H1 (cell line): ENCODE data around the gene ZFAND3. TPM values are rescaled to one million over a fixed set of nuclear protein-coding genes. Genes with fewer than 3 reads are reported as not detected.

ENCODE experiments used
- CTCF ChIA-PET: fragments of 300-600 bp; sonication (Branson Sonifier 250); formaldehyde crosslinking; loops from one replicate; lab custom pipeline; 2021; ENCODE audit not compliant: partially characterized antibody; lab: Charles Lee
- POLR2A ChIA-PET: fragments of 300-600 bp; sonication (Branson Sonifier 250); formaldehyde crosslinking; loops from one replicate; lab custom pipeline; 2021; ENCODE audit warnings: inconsistent platforms; ENCODE audit not compliant: partially characterized antibody; lab: Charles Lee
- DNase-seq, 2 experiments: peaks; one replicate each; pipeline versions ENCODE4 v3.0.0 to v3.0.0-alpha.2; 2010 to 2022; ENCODE audit warnings: low spot score in 2 of 2, low read depth in 1 of 2, mixed read lengths in 1 of 2
- FAIRE-seq: peaks from 2 replicates; lab custom pipeline; 2011; peaks lifted over from hg19 to GRCh38; lab: Jason Lieb, UNC
- H2AFZ ChIP-seq: 2 replicates; pipeline ENCODE4 v1.8.1; 2012; ENCODE audit warnings: low read length, inconsistent platforms
- H2AK5ac ChIP-seq: 2 replicates; pipeline ENCODE4 v1.6.1; 2013; ENCODE audit warnings: low read depth, low read length
- H2BK120ac ChIP-seq: replicated peaks from 2 replicates; pipeline ENCODE3; 2013; ENCODE audit warnings: low read depth, low read length, inconsistent platforms
- H2BK12ac ChIP-seq: 2 replicates; pipeline ENCODE4 v1.6.1; 2013; ENCODE audit warnings: low read depth, low read length
- H2BK15ac ChIP-seq: 2 replicates; pipeline ENCODE4 v1.6.1; 2013; ENCODE audit warnings: low read length
- H2BK20ac ChIP-seq: 2 replicates; pipeline ENCODE4 v1.6.1; 2013; ENCODE audit warnings: low read length
- H2BK5ac ChIP-seq: 2 replicates; pipeline ENCODE4 v1.6.1; 2013; ENCODE audit warnings: low read depth, low read length
- H3K14ac ChIP-seq: 2 replicates; pipeline ENCODE4 v1.6.1; 2013; ENCODE audit warnings: inconsistent platforms; ENCODE audit not compliant: insufficient read length
- H3K18ac ChIP-seq: 2 replicates; pipeline ENCODE4 v1.6.1; 2013; ENCODE audit warnings: low read length; ENCODE audit errors: extremely low read depth
- H3K23ac ChIP-seq: 2 replicates; pipeline ENCODE4 v1.6.1; 2013; ENCODE audit warnings: inconsistent platforms; ENCODE audit not compliant: insufficient read length
- H3K23me2 ChIP-seq: 2 replicates; pipeline ENCODE4 v1.6.1; 2013; ENCODE audit warnings: low read depth, low read length
- H3K27ac ChIP-seq: 2 replicates; pipeline ENCODE4 v1.6.1; 2011; ENCODE audit warnings: low read depth, low read length, inconsistent platforms
- H3K27me3 ChIP-seq, 4 experiments: replicated peaks in 1 of 4; 1 replicate in 1 of 4; 2 replicates in 3 of 4; pipeline versions ENCODE4 v1.6.1 to v1.8.1; 2011 to 2013; ENCODE audit warnings: low read length in 3 of 4, mild to moderate bottlenecking in 3 of 4, inconsistent platforms in 2 of 4, mixed read lengths in 2 of 4, moderate library complexity in 1 of 4; ENCODE audit not compliant: control insufficient read depth in 3 of 4, insufficient read depth in 3 of 4; ENCODE audit errors: extremely low read depth in 1 of 4
- H3K36me3 ChIP-seq, 4 experiments: 2 replicates each; pipeline versions ENCODE4 v1.6.1 to v1.8.1; 2011 to 2013; ENCODE audit warnings: mild to moderate bottlenecking in 4 of 4, low read length in 3 of 4, moderate library complexity in 2 of 4, control low read depth in 1 of 4, inconsistent platforms in 1 of 4; ENCODE audit not compliant: insufficient read depth in 4 of 4, control insufficient read depth in 2 of 4
- H3K4ac ChIP-seq: replicated peaks from 2 replicates; pipeline ENCODE3; 2013; ENCODE audit warnings: low read length, low read depth, mixed read lengths, inconsistent platforms; ENCODE audit not compliant: insufficient read length
- H3K4me1 ChIP-seq, 4 experiments: replicated peaks in 1 of 4; 1 replicate in 1 of 4; 2 replicates in 3 of 4; pipeline versions ENCODE4 v1.6.1 to v1.8.1; 2011 to 2013; ENCODE audit warnings: low read length in 3 of 4, inconsistent platforms in 2 of 4, mixed read lengths in 1 of 4; ENCODE audit not compliant: insufficient read depth in 4 of 4, control insufficient read depth in 3 of 4
- H3K4me2 ChIP-seq, 2 experiments: 2 replicates each; pipeline versions ENCODE4 v1.6.1 to v1.8.1; 2011 to 2013; ENCODE audit warnings: low read depth in 2 of 2, low read length in 2 of 2, control low read depth in 1 of 2, inconsistent platforms in 1 of 2, mild to moderate bottlenecking in 1 of 2; ENCODE audit not compliant: insufficient read depth in 1 of 2
- H3K4me3 ChIP-seq, 4 experiments: fragments of 200-600, 300-600 bp in 1 of 4; sonication (generic), shearing (Covaris generic), sonication (Bioruptor Twin) in 1 of 4; 2 replicates each; pipeline versions ENCODE4 v1.5.1 to v1.8.1; 2011 to 2016; ENCODE audit warnings: low read length in 4 of 4, low read depth in 3 of 4, control low read depth in 2 of 4, inconsistent platforms in 2 of 4, mild to moderate bottlenecking in 2 of 4, mixed read lengths in 1 of 4, moderate library complexity in 1 of 4; ENCODE audit not compliant: insufficient read depth in 2 of 4; ENCODE audit errors: extremely low read depth in 1 of 4
- H3K56ac ChIP-seq: replicated peaks from 2 replicates; pipeline ENCODE3; 2013; ENCODE audit warnings: low read depth, mild to moderate bottlenecking, mixed read lengths, low read length, inconsistent platforms; ENCODE audit not compliant: insufficient read length
- H3K79me1 ChIP-seq: 2 replicates; pipeline ENCODE4 v1.6.1; 2013; ENCODE audit warnings: low read depth, low read length, control low read depth
- H3K79me2 ChIP-seq, 2 experiments: 2 replicates each; pipeline versions ENCODE4 v1.6.1 to v1.8.1; 2012 to 2013; ENCODE audit warnings: low read length in 2 of 2, mild to moderate bottlenecking in 2 of 2, inconsistent platforms in 1 of 2; ENCODE audit not compliant: insufficient read depth in 2 of 2, control insufficient read depth in 1 of 2
- H3K9ac ChIP-seq, 4 experiments: replicated peaks in 1 of 4; 1 replicate in 1 of 4; 2 replicates in 3 of 4; pipeline versions ENCODE4 v1.6.1 to v1.8.1; 2011 to 2013; ENCODE audit warnings: low read depth in 3 of 4, low read length in 3 of 4, control low read depth in 2 of 4, mild to moderate bottlenecking in 2 of 4, moderate library complexity in 2 of 4, inconsistent platforms in 1 of 4; ENCODE audit errors: extremely low read depth in 1 of 4
- H3K9me3 ChIP-seq, 2 experiments: 2 replicates each; pipeline versions ENCODE4 v1.6.1 to v1.8.1; 2012 to 2013; ENCODE audit warnings: mild to moderate bottlenecking in 2 of 2, moderate library complexity in 2 of 2, control low read depth in 1 of 2, inconsistent platforms in 1 of 2, low read depth in 1 of 2, low read length in 1 of 2, mixed read lengths in 1 of 2; ENCODE audit not compliant: insufficient read depth in 2 of 2
- H4K20me1 ChIP-seq, 2 experiments: replicated peaks in 1 of 2; 2 replicates each; pipeline versions ENCODE3 to v1.8.1; 2011 to 2013; ENCODE audit warnings: inconsistent platforms in 2 of 2, low read length in 2 of 2, mild to moderate bottlenecking in 1 of 2; ENCODE audit not compliant: insufficient read depth in 2 of 2, control insufficient read depth in 1 of 2
- H4K5ac ChIP-seq: 2 replicates; pipeline ENCODE4 v1.6.1; 2013; ENCODE audit warnings: low read length, low read depth, mixed read lengths, inconsistent platforms; ENCODE audit not compliant: insufficient read length
- H4K8ac ChIP-seq: 2 replicates; pipeline ENCODE4 v1.8.0; 2013; ENCODE audit warnings: mild to moderate bottlenecking, moderate library complexity, low read length, inconsistent platforms; ENCODE audit not compliant: insufficient read depth; ENCODE audit errors: extremely low read depth
- H4K91ac ChIP-seq: replicated peaks from 2 replicates; pipeline ENCODE3; 2013; ENCODE audit warnings: low read length, mixed read lengths, inconsistent platforms; ENCODE audit not compliant: insufficient read length
- BACH1 ChIP-seq: IDR thresholded peaks from 2 replicates; pipeline ENCODE4 v1.6.1; 2012; ENCODE audit warnings: low read length, improper control_type of control experiment
- CBX8 ChIP-seq: fragments of 300-800, 300-1000 bp; sonication (generic); IDR thresholded peaks from 2 replicates; pipeline ENCODE4 v1.7.1; 2016; ENCODE audit warnings: low read depth, low read length, borderline replicate concordance
- POU5F1 ChIP-seq: IDR thresholded peaks from 2 replicates; pipeline ENCODE4 v1.6.1; 2011; ENCODE audit warnings: low read depth, mild to moderate bottlenecking, low read length, moderate library complexity
- RBBP5 ChIP-seq: IDR thresholded peaks from 2 replicates; pipeline ENCODE4 v1.7.1; 2012; ENCODE audit warnings: low read depth, mild to moderate bottlenecking, inconsistent platforms, low read length, moderate library complexity, borderline replicate concordance
- SAP30 ChIP-seq: fragments of 300-600 bp; sonication (generic); IDR thresholded peaks from 2 replicates; pipeline ENCODE4 v1.7.1; 2012; ENCODE audit warnings: low read length, moderate library complexity, mild to moderate bottlenecking, inconsistent platforms; ENCODE audit not compliant: insufficient read depth, insufficient replicate concordance
- SIX5 ChIP-seq: IDR thresholded peaks from 2 replicates; pipeline ENCODE4 v1.6.1; 2011; ENCODE audit warnings: mild to moderate bottlenecking, low read depth, low read length
- WGBS, 2 experiments: shearing (Covaris generic) in 1 of 2; methylation state at CpG; one replicate each; pipeline versions ENCODE4 v1.1.6 to v1.1.7; 2013 to 2015; ENCODE audit warnings: low lambda C conversion rate in 2 of 2, mixed read lengths in 2 of 2, inconsistent platforms in 1 of 2, low coverage in 1 of 2, missing lambda C conversion rate in 1 of 2; ENCODE audit not compliant: insufficient replicate concordance in 2 of 2, insufficient coverage in 1 of 2, insufficient read length in 1 of 2; ENCODE audit errors: extremely low coverage in 1 of 2, missing lambda C conversion rate in 1 of 2; 5-methylcytosine and 5-hydroxymethylcytosine counted together
- polyA plus RNA-seq, 7 experiments: library from polyadenylated mRNA; depleted of rRNA in 3 of 7; stranded (reverse) in 5 of 7; unstranded in 2 of 7; fragments of >200 nt in 5 of 7; fragments of 200-250 nt in 2 of 7; gene quantifications; 1 replicate in 5 of 7; 2 replicates in 1 of 7; 4 replicates in 1 of 7; pipeline versions ENCODE4 v1.2.1 to v1.2.3, GENCODE V29; 2011 to 2013; ENCODE audit warnings: missing spikeins in 2 of 7, mixed read lengths in 2 of 7
- total RNA-seq: library from RNA; stranded (reverse); fragmentation: NEBNext Ultra II Directional; extraction: Animal tissue kit (Norgen Biotek cat#: 25700); gene quantifications from 2 replicates; pipeline ENCODE4 v1.2.1, GENCODE V29; 2021

The ZFAND3 gene
- total and polyA plus RNA-seq, 2 of the 8 experiments (the other 6 are each of a cell fraction or from before 2014, with no cell fraction given) = 13.0 to 51.3 TPM

- H2BK5ac ChIP-seq = no peak overlapping the region
- no peak for TF ChIP-seq SIX5
- no peak for TF ChIP-seq CBX8
- TF ChIP-seq POU5F1 = no peak
- TF ChIP-seq SAP30 = no peak
- no peak for TF ChIP-seq BACH1
- TF ChIP-seq RBBP5 = no peak
- CTCF ChIA-PET = interaction anchor here (0.7 to 1.7 kb wide), 8 partner anchors 8 to 528 kb away, joined by 3 to 6 read pairs (median 3); no protein-coding TSS in a partner anchor
- H3K18ac ChIP-seq = no peak overlapping the region
- H3K4me2 ChIP-seq = no peak overlapping the region
- no peak overlapping the region for H3K9ac ChIP-seq
- H2AFZ ChIP-seq = no peak overlapping the region
- no peak overlapping the region for H2BK15ac ChIP-seq
- H4K8ac ChIP-seq = no peak overlapping the region
- no peak overlapping the region for H4K5ac ChIP-seq
- POLR2A ChIA-PET = interaction anchor here (1.4 kb wide), 1 partner anchor 10 kb away, joined by 3 read pairs; no protein-coding TSS in a partner anchor
- no peak for DNase-seq
- peaks cover 2% of the 10 kb centered on the region; the same call in 1 of the 2 replicates for H3K79me1 ChIP-seq
- no peak overlapping the region for H2BK120ac ChIP-seq
- peaks cover 2 to 5% of the 10 kb centered on the region in 2 experiments for H4K20me1 ChIP-seq
- H2BK20ac ChIP-seq = no peak overlapping the region
- no peak overlapping the region for H3K4ac ChIP-seq
- no peak overlapping the region for H3K4me3 ChIP-seq
- H3K79me2 ChIP-seq = 0 out of 4 replicates have a peak, but pooled peaks cover 0 to 4% of the 10 kb centered on the region in 2 experiments
- no peak overlapping the region for H3K56ac ChIP-seq
- H3K9me3 ChIP-seq = no peaks in the 10 kb centered on the region
- FAIRE-seq = no peak
- H3K27ac ChIP-seq = no peak overlapping the region
- no peak overlapping the region for H2BK12ac ChIP-seq
- H2AK5ac ChIP-seq = no peak overlapping the region
- no peaks in the 10 kb centered on the region for H3K27me3 ChIP-seq
- H4K91ac ChIP-seq = no peak overlapping the region
- no peak overlapping the region for H3K14ac ChIP-seq
- H3K23me2 ChIP-seq = no peaks in the 10 kb centered on the region
- no peak overlapping the region for H3K23ac ChIP-seq
- 78% methylated on average over 8 of the region's 8 CpGs; no CpG with 5 or more reads in 1 of the 2 experiments for WGBS, 2 experiments
- no peaks in the 10 kb centered on the region for H3K36me3 ChIP-seq
- peaks cover 6 to 16% (median 13%) of the 10 kb centered on the region in 4 experiments for H3K4me1 ChIP-seq
Observed at GRCh38 chr6:38143191-38144150, 323.9 kb downstream of the ZFAND3 start.
